Skeletal muscle cell (primary cell): ENCODE measurements around the gene SPACA4.

Experiments used
- DNase-seq: peaks from one replicate; pipeline ENCODE4 v3.0.0-alpha.2; 2010; ENCODE audit warnings: low read depth
- H3K4me3 ChIP-seq: 2 replicates; pipeline ENCODE4 v1.5.1; 2011; ENCODE audit warnings: low read depth, mild to moderate bottlenecking, control low read depth, low read length, moderate library complexity

Gene SPACA4

DNA sequence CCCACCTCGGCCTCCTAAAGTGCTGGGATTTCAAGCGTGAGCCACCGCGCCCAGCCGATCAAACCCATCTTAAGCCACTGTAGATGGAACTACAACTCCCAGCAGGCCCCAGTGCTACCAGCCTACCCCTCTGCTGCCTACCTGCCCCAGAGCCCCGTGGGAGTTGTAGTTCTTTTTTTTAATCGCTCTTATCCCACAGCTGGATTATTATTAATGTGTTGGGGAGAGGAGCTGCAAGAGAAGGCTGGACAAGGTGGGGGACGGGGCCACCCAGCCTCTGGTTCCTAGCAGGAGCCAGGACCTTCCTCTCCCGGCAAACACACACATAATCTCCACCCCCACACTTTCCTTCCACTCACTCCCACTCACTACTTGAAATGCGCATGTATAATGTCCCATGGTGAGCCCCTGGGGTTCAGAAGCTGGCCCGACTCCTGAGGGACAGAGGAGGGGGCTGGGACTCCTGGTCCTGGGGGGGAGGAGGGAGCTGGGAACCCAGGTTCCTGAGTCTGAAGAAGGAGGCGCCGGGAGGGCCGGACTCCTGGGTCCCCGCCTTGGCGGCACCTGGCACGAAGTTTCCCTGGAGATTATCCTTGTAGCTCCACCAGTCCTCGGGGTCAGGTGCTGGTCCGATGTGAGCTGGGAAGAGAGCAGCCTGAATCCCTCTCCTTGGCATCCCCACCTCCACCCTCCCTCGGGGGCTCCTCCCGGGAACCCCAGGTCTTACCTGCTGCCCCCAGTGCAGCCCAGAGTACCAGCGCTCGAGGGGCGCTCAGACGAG lies 38.5 kb downstream of the SPACA4 start:
- peak overlapping the region; percentile 55 for H3K4me3 ChIP-seq
- DNase-seq: no peak

DNA sequence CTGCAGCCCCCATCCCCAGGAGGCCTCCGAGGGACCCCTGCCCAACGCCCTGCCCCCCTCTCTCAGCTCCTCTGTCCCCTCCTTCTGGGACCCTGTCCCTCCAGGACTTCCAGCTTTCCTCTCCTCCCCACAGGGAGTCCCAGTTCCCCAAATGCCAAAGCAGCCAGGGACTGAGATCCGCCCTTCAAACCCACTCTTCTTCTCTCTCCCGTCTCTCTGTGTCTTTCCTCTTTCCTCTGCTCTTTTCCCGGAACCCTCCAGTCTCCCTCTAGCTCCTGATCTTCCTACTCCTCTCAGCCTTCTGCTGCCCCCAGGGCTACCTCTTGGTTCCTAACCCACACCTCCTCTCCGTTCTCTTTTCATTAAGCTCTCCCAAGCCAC lies 39.1 kb downstream of the SPACA4 start:
- DNase-seq: no peak
- peak overlapping the region; percentile 55 for H3K4me3 ChIP-seq

DNA sequence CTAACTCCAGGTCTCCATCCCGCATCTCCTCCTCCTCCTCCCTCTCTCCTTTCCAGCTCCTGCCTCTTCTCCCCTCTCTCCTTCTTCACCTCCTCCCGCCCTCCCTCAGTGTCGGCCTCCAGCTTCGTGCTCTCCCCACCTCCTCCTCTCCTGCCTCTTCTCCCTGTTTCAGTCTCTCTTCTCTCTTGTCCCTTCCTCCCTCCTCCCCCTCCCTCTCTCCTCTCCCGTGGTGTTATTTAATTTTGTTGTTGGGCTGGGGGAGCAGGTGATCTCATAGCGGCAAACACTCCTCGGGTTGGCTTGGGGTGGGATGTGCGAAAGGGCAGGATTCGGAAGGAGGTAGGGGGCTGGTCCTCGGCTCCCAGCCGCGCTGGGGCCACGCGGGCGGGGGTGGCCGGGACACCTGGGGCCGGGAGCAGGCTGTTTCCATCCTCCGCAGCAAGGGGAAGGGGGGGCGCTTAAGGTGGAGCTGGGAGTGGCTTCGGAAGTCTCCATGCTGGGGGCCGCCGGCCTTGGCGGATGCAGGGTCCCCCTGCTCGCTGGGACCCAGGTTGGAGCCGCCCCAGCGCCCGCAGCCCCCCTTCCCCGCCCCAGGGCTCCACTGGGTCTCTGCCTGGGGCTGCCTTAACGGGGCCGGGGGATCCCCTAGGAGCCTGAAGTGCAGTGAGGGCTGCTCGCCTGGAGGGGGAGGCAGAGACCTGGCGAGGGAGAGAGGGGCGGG lies 39.6 kb downstream of the SPACA4 start, which contains the start of gene CA11:
TSS of gene CA11 (minus strand) at position 187 of the 721 bp plus-strand sequence. CDS start 555 bp downstream, outside the sequence.
- peak within 1 kb of the TSS; percentile 55 for H3K4me3 ChIP-seq
- no peak for DNase-seq

DNA sequence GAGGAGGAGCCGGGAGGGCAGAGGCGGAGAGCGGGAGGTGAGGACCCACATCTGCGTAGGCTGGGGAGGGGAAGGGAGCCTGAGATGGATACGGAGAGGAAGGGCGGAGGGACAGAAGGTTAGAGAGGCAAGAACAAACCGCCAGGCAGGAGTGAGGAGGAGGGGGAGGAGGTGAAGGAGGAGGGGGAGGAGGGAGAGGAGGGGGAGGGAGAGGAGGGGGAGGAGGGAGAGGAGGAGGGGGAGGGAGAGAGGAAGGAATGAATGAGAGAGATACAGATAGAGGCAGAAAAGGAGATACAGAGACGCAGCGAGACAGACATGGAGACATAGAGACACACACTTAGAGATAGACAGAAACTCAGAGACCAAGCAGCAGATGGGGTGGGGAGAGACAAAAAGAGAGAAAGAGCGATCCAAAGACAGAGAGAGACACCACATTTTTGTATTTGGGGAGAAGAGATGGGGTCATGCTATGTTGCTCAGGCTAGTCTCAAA lies 40.2 kb downstream of the SPACA4 start:
- peak overlapping the region; percentile 55 for H3K4me3 ChIP-seq
- DNase-seq: no peak

DNA sequence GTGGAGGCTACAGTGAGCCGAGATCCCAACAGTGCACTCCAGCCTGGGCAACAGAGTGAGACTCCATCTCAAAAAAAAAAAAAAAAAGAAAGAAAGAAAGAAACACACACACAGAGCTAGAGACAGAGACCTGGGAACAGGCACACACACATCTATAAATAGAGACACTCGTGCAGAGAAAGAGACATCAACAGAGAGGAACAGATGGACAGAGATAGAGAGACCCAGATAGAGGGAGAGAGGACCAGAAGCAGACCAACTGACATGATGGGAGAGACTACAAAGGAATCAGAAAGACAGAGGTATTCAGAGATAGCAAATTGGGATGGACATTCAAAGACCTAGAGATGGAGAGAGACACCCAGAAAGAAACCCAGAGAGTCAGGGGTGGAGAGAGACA lies 41.6 kb downstream of the SPACA4 start:
- no peak overlapping the region for H3K4me3 ChIP-seq
- DNase-seq: no peak

DNA sequence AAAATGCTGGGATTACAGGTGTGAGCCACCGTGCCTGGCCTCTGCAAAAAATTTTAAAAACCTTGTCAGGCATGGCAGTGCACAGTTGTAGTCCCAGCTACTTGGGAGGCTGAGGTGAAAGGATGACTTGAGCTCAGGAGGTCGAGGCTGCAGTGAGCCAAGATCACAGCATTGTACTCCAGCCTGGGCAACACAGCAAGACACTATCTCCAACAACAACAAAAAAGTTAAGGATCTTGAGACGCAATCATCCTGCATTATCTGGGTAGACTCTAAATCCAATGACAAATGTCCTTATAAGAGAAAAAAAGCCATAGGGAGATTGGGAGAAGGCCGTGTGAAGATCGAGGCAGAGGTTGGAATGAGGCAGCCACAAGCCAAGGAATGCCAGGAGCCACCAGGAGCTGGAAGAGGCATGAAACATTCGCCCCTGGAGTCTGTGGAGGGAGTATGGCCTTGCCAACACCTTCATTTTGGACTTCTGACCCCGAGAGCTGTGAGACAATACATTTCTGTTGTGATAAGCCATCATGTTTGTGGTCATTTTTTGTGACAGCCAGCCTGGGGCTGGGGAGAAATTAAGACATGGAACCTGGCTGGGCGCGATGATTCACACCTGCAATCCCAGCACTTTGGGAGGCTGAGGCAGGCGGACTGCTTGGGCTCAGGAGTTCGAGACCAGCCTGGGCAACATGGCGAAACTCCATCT lies 44.6 kb downstream of the SPACA4 start:
- no peak overlapping the region for H3K4me3 ChIP-seq
- DNase-seq: no peak

DNA sequence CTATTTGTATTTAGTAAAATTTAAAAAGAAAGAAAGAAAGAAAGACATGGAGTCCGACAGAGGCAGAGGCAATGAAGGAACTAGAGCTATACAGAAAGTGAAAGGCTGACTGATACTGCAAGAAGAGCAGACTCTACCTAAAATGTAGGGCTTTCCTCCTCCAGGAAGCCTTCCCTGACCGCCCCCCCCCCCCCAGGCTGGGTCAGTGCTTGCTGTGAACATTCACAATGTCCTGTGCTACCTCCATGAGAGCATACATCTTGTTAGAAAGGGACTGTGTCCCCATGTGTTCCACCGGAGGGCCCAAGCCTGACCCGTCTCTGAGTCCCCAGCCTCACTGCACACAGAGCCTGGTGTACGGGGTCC lies 45.1 kb downstream of the SPACA4 start:
- H3K4me3 ChIP-seq: no peak overlapping the region

DNA sequence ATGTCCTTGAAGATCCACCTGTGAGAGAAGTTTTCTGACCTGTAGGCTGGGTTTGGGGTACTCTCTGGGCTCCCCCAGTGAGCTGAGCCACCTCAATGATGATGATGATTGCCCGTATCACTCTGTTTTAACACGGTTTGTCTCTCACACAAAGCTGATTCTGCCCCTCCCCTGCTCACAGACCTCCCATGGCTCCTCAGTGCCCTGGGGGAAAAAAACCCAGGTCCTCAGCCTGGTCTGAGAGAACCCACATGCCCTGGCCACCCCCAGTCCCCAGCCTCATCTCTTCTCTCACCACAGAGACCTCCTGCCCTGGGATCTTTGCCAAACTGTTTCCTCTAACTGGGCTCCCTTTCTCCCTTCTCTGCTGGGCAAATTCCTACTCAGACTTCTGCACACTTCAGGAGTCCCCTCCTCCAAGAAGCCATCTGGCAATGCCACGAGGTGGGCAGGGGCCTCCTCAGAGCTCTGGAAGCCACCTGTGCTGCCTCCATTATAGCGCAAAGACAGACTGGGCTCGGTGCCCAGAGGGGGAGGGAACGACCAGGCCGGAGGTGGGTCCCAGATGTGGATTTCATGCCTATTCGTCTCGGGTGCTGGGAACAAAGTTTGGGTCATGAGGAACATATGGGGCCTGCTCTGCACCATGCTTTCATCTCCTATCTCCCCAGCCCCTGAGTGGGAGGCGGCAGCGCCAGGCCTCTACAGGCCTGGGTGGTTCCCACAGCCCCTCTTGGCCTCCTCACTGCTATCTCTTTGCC lies 47.9 kb downstream of the SPACA4 start:
- DNase-seq: no peak
- no peak overlapping the region for H3K4me3 ChIP-seq

More for the DNA sequence above, 45.1 kb downstream of the SPACA4 start:
- no peak for DNase-seq

DNA sequence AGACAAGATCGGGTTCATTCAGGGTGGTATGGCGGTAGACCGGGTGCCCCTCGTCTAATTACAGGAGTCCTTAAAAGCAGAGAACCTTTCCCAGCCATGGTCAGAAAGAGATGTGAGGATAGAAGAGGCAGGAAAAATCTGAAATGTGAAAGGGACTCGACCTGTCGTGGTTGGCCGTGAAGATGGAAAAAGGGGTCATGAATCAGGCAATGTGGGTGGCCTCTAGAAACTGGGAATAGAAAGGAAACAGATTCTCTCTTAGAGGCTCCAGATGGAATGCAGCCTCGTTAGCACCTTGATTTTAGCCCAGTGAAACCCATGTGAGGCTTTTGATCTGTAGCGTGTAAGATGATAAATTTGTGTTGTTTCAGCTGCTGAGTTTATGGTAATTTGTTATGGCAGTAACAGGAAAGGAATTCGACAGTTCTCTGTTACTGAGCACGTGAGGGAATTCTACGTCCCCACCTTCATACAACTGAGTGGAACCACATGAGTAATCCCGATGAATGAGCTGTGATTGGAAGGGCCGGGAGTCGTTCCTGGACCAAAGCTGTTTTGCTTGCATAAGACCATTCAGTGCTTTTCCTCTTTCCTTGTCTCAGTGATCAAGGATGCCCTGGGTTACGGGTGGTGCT lies 50.4 kb downstream of the SPACA4 start:
- no peak for DNase-seq
- H3K4me3 ChIP-seq: no peak overlapping the region
